GM12874 (cell line): ENCODE results near the gene FAM120A.

Experiments used
- CTCF ChIP-seq: IDR thresholded peaks from 2 replicates; pipeline ENCODE4 v1.5.1; 2011; ENCODE audit warnings: low read depth, mild to moderate bottlenecking, control low read depth, low read length, moderate library complexity; ENCODE audit not compliant: insufficient read depth

The FAM120A gene

GRCh38 chr9:93610206-93610605 is 158.7 kb downstream of the FAM120A start:
- no peak for TF ChIP-seq CTCF

GRCh38 chr9:93612052-93612795 is 160.7 kb downstream of the FAM120A start:
- TF ChIP-seq CTCF, result no peak

- TF ChIP-seq CTCF, result no peak
Measured at GRCh38 chr9:93612796-93613154, 161.3 kb downstream of the FAM120A start.

GRCh38 chr9:93613174-93613573 is 161.7 kb downstream of the FAM120A start:
- TF ChIP-seq CTCF, result no peak

GRCh38 chr9:93613791-93614190 is 162.3 kb downstream of the FAM120A start:
- TF ChIP-seq CTCF, result no peak

GRCh38 chr9:93614830-93615468 is 163.5 kb downstream of the FAM120A start:
- no peak for TF ChIP-seq CTCF
